Astrocyte of the hippocampus (primary cell): ENCODE measurements around the gene CCDC148.
A peak's percentile ranks its signal among the peaks of the same experiment; 100 is the strongest.

Source experiments
- DNase-seq: peaks from one replicate; pipeline ENCODE4 v3.0.0; 2011; ENCODE audit warnings: low read depth, low spot score

CCDC148 gene

DNA sequence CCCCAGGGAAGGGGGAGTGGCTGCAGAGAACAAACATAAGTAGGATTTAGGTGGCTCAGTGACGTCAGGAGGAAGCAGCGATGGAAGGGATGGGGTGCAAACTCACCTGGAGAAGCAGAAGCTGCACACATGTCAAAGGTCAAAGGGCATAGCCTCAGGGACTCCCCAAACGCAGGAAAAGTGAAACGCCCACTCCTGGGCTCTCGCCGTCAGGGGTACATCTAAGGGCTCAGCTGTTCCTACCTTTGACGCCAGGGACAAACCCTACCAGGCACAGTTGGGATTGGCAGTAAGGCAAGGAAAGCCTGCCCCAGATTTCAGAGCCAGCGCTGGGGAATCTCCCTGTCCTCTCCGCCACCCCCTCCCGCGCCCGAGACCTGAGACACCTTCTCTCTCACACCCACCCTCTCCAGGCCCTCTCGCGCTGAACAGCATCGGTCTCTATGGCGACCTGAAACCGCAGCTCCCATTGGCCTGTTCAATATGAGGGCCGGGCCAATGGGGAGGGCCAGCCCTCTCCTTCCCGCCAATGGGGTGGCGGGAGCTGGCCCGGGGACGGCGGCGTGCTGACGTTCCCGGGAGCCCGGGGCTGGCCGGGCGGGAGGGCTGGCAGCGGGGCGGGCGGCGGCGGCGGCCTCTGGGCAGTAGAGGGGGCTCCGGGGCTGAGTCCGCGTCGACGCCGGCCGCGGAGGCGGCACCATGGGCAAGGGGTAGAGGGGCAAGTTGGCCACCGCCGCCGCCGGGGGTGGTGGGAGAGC, at the start of gene CCDC148, which contains the start of gene PKP4:
CCDC148 (minus strand) TSS at position 445 of the 758 bp plus-strand sequence; CDS start at position 131, 314 bp downstream.
PKP4 (plus strand) TSS at position 644 of the 758 bp plus-strand sequence. CDS start 76,233 bp downstream, outside the sequence.
- peak; percentile 98 for DNase-seq

DNA sequence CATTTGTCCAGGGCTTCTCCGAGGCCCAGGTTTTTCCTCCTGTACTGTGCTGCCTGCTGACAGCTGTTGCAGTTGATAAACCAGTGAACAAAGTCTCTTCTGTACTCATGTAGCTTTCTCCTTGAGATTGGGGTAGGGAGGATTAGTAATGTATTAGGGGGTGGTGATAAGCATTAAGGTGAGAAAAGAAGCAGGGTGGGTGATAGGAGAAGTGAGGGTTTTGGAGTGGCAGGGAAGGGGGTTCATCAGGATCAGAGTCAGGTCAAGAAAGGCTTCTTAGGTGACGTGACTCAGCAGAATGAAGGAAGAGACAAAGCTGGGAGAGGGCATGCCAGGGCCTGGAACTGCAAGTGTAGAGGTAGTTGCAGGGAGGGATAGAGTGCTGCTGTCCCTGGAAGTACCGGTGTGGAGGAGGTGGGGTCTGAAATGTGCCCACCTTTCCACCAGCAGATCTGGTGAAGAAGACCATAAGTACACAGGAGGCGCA, 48.9 kb upstream of the CCDC148 start:
- no peak for DNase-seq

DNA sequence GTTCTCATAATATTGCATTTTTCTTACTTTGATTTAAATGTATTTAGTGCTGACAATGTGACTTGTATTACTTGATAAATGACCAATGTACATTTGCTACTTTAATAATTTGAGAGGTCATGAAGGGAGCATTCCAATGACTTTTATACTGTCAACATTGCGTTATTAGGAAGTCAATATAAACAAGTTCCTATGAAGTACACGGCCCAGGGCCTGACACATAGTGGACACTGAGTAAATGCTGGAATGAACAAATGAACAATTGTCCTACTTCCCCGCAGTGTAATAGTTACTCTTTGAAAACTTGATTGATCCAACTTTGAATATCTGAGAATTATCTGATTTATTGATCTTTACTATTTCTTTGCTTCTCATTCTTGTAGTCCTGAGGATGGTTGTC, 47.5 kb upstream of the CCDC148 start:
- no peak for DNase-seq

DNA sequence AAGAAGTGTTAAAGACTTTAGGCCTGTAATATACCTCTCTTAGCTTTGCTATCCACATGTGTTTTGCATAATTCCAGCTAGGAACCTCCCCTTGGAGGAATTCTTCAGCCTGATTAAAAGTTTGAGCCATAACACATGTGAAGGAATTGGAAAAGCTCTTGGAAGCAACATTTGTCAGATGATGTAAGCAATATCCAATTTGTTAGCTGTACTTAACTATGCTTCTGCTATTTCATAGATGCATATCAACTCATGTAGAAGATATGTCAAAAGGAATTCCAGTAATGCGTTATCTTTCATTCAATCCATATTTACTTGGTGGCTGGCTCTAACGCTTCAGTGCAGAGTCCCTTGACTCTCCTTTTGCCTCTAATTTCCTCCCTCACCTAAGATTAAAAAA, 46.4 kb upstream of the CCDC148 start:
- DNase-seq: peak; percentile 51

DNA sequence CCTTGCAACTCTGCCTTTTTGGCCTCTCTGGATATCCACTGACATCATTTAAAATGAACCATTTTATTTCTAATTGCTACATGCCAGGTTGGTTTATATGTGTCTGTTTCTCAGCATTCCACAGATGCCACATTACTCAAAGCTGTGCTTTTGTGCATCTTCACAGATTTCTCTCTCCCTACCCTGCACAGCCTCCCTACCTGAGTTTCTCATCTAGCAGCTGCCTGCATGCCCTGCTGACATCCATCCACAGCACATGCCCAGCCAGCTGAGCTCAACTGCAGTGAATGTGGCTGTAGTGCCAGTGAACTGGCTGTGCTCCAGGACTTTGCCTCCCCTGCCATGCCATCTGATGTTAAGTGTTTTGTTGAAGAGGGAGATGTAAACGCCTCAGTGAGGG, 44.7 kb upstream of the CCDC148 start:
- DNase-seq: peak; percentile 15

DNA sequence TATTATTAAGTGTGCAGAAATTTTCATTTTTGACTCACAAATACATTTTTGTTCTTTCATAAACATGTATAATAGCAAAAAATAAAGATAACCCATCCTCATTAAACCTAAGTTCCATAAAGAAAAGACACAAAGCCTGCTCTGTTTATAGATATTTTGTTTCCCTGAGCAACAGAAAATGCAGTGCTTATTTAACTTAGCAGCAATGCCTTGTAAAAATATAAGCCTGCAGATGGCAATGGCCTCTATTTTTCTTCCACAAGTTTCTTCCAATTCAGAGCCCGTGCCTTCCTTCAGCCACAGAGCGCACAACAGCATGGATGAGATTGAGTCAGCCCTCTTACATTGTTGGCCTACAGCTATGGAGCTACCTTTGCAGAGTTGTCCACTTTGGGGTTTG, 43.8 kb upstream of the CCDC148 start:
- no peak for DNase-seq

DNA sequence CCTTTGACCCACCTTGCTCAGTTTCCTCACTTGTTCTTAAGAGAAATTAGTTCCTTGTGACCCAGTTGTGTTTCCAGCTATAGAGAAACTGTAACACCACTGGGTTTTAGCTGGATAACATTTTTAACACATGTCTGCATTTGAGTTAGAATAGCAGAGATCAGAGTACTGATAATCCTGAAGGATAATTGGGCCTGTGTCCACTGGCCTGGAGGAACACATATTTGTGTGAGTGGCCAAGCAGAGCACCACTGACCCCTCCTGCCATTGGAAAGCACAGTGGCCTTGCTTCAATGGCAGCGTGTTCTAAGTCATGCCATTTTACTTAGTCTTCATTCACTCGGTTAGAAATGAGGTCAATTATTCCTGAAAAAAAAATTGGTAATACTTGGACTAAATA, 42.8 kb upstream of the CCDC148 start:
- no peak for DNase-seq

DNA sequence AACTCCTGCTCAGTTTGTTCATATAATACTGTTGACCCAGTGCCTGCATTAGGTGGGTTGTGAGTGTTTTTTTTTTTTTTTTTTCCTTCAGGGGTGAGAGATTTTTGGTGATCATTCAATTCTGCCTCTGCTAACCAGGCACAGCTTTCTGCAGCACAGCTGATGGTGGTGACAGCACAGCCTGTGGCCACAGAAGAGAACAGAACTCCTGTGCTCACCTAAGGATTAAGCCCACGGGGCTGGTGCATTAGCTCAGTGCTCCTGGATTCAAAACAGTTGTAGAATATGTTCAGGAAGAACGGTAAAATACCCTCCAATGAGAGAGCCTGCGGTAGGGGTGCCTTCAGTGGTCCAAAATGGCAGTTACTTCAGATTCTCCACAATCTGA, 42.2 kb upstream of the CCDC148 start:
- DNase-seq: no peak

DNA sequence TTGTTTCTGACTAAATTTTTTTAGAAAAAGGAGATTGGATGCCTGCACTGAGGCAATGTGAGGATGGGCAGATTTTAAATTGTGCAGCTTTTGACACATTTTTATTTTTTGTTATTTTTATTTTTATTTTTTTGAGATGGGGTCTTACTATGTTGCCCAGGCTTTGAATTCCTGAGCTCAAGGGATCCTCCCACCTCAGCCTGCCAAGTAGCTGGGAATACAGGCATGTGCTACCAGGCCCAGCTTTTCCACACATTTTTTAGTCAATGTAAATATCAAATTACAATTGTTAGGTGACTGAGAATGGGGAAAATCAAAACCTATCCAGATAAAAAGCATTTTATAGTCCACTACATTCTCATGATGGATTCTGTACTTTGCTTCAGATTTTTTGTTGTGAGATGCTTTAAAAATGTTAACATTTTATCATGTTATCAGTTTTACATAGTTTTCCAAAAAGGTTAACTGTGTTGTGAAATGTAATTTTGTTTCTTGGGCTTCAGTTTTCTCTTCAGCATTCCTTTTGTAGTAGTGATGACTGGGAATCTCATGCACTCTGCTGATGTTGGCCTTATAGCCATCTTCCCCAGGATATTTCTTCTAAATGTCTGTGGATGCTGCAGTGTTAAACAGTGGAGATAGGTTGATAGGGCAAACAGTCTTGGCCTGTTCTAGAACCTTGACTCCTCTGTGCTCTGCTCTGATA, 41.6 kb upstream of the CCDC148 start:
- DNase-seq: no peak

DNA sequence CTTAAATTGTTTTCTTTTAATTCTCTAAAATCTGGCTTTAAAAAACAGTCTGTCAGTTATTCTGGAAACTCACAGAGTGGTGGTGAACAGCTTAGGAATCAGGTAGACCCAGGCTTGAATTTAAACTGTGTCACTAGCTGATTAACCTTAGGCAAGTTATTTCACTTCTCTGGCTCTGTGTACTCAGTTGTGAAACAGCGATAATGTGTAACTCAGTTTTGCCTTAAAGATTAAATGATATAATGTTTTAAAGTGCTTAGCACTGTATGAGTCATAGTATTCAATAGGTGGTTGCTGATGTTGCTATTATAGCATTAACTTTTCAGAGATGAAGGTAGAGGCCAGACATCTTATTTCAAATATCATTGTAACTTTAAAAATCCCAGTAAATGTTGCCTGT, 40.9 kb upstream of the CCDC148 start:
- no peak for DNase-seq

DNA sequence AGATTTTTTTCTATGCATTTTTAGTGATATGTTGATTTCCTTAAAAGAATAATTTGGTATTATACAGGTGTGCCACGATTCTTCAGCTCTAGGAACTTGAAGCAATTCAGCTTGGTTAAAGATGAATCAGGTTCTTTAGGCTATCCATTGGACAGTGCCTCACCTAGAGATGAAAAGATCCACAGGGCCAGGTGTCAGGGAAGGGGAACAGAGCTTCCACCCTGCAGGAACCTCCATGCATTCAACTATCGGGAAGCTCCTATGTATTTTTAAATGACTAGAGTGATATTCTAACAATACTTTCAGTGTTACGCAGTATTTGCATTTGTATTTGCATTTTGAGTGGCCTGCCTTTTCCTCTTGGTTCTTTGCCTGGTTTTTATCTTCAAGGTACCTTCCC, 40.4 kb upstream of the CCDC148 start:
- no peak for DNase-seq

DNA sequence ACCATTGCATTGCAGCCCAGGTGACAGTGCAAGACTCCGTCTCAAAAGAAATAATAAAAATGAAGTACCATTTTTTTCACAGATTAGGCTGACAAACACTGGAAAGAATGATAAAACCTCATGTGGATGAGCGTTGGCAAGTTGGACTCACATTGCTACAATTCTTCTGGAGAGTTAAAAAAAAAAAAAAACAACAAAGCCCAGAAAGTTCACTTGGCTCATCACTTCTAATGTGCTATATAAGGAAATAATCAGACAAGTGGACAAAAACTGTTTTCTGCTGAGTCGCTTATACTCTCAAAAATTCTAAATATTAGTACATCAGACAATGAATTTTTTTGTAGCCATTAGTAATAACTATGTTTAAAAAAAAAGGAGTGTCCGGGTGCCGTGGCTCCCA, 38.6 kb upstream of the CCDC148 start:
- DNase-seq: peak; percentile 49

DNA sequence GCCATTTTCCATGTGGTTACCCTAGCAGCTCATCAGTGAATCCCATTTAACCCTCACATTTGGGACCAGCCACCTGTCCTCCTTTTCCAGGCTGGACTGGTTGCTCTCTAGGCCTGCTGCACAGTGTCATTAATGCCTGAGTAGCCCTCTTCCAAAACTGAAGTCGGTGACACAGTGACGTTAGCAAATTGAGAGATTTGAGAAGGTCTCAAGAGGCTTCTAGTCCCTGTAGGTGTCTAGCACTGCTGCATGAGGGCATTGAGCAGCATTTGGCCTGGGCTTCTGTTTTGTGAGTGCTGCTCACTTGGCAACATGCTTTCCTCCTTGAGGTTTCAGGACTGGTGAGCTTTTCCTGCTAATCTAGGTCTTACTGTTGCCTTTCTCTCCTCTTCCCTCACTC, 36.9 kb upstream of the CCDC148 start:
- DNase-seq: peak; percentile 19

DNA sequence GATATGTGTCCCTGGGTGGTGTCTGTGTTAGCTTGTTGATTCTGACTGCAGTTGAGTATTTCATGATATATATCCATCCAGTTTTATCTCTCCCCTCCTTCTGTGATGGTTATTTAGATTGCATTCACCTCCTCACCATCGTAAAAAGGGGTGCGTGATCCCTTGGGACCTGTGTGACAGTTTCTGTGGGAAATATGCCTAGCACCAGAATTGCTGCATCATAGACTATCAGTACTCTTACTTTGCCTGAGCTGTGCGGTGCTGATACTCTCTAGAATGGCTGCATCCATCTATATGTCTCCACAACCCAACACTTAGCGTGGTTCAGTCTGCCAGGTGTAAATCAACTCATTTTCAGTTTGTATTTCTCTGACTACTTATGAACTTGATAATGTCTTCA, 34.5 kb upstream of the CCDC148 start:
- DNase-seq: no peak

DNA sequence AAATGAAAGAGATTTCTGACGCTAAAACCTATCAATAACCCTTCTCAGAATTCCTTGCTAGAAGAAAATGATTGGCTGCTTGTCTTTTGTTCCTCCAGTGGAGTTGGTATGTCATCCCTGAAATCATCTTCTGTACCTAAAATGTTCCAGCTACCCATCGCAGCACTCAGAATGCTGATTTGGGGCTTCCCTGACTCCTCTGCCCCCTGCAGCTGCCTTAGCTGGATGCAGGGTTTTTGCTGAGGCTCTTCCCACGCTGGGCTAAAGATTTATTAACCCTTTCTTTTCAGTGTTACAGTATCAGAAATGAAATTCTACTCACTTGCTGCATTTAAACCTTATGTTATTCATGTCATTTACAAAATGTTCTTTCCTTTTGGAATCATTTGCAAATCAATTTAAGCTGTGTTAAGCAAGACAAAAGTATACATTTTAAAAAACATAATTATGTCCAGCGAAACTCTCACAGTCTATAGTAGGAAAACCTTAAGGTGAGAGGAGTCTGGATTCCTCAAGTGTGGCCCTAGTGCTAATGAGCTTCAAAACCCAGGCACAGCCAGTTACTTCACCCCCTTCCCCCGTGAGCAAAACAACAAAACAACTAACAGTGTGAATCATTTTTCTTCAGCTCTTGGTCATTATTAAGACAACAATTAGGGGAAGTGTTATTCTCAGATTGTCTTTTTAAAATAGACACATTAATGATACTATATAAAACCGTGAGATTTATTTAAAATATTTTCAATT, 33.0 kb upstream of the CCDC148 start:
- no peak for DNase-seq

DNA sequence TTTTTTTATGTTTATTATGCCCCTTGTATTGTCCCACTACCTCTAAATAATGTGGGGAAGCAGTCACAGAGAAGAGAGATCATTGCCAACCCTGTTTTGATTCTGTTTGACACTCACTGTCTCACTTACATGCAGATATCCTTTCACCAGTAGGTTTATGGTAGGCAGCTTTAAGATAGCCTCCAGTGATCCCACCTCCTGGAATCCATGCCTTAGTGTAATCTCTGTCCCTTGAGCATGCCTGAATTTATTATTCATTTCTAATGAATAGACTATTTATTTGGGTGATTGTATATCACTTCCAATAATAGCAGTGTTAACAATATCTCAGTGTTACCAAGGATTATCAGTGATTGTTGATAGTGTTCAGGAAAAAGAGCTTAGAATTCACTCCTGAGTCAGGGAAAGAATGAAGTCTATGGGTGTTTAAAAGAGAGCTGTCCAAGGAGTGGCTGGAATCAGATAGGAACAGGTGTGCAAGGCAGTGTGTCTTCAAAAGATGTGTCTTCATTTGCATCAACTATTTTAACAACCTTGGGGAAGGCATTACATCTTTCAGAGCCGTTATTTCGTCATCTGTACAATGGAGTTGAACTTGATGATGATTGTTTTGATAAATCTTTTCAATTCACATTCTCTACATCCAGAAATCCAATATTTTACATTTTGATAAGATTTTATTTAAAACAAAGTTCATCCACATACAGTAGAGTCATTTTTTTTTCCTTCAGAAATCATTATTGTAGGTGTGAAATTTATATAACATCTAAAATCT, 32.1 kb upstream of the CCDC148 start:
- DNase-seq: no peak

DNA sequence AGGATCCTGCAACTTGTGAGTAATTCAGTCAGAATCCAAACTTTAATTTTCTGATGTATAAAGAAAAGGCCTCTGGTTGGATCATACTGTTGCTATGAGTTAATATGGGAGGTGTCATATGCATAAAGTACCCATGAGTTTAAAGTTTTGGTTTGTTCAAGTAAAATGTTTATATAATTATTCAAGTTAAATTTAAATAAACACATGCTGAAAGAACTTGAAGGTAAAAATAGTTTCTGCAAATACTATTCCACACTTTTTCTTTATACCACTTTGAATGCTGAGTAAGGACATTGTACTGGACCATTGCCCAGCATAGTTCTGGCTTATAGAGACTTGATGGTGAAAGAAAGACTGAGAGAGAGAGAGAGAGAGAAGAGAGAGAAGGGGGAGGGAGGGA, 30.9 kb upstream of the CCDC148 start:
- DNase-seq: peak; percentile 78

DNA sequence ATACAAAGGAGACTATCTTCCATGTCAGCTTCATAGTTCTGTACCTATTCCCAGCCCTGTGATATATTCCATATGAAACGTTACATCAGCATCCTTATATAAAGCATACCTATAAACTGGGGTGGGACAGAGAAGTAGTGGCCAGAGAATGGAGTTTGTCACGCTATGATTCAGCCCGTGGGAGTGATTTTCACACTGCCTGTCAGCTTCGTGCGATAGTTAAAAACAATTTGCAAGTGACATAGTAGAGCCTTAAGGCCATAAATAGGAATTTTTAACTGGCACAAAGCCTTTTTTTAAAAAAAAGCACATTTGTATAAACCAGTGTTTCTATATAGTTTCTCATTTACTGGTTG, 30.4 kb upstream of the CCDC148 start:
- DNase-seq: peak; percentile 45

DNA sequence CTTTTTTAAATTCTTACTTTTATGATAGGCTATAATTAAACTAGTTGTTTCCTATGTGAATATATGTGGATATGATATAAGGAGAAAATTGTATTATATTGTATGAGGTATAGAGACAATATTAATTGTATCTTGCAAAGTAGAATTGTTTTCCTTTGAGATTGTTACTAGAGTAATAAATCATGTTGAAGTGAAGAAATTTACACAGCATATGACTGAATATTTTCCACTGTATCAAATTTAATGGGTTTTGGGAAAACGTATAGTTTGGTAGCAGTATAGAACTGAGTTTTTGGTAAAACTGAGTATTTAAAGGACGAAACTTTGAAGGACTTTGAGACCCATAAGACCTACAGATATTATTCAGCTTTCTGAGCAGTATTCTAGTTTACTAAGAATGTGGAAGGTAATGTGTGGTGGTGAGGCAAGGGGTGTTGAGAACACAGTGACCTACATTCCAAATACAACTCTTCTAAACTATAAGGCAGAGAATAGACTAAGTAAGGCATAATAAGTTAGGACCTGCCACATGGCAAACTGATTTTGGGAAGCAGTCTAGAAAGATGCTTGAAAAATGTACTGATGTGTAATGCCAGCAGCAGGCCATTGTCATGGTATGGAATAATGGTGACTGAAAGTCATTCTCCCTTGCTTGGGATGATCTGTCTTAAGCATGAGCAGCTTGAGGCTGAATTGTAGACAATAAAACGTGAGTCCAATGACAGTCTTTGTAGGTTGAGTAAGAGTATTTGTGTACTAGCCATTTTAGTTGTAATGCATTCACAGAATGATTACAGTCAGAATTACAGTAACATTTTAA, 29.8 kb upstream of the CCDC148 start:
- no peak for DNase-seq

DNA sequence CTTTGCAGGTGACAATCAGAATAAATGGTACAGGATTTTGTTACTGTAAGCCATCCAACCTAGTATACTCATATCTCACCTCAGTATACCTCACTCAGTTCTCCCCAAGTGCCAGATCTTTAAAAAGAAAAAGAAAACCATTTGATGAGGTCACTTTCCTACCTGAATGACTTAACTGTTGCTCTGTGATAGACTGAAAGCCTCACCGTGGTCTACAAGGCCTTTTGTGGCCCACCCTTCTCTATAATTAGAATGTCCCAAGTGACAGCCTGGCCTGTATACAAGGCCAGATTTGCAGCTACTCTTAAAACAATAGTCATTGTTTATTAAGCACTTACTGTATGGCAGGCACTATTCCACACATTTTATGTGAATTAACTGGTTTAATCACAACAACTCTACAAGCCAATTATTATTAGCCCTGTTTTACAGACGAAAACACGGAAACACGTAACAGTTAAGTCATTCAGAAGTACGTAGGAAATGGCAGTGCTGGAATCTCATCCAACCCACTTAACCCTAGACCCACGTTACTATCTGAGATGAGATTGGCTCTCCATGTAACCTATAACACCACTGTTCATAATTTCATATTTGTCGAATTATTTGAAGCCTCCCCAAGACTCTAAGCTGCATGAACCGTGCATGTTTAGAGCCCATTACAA, 28.5 kb upstream of the CCDC148 start:
- DNase-seq: no peak
